ENCODE data around the gene CYP11A1.

CYP11A1 gene

DNA sequence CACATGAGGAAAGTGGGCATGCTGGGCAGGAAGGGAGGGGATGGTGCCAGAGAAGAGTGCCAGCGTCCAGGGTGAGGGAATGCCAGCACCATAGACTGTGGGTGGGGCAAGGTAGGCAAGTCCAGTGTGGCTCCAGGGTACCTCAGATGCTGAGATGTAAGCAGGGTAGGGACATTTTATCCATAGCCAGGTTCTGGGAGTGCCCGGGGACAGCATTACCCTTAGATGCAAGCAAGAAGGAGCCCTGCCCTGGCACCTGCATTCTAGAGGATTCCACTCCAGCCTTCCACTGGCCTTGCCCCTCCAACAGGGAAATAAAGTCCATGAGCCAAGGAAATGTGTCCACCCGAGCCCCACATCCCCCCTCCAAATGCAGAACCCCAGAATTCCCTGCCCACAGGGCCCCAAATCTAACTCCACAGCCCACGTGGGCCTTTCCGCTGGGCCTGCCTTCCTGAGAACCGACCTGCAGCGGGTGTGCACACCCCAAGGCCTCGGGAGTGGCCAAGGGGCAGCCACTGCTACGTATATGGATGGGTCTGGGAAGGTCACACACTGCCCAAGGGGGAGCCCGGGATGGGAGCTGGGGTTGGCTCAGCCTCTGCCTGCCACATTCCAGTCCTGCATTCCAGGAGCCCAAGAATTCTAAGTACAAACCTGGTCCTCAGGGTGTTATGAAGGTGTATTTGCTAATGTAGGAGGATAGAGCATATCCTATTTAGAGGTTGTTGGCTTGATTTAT lies 20.3 kb upstream of the CYP11A1 start:
- DNase-seq, result no peak

DNA sequence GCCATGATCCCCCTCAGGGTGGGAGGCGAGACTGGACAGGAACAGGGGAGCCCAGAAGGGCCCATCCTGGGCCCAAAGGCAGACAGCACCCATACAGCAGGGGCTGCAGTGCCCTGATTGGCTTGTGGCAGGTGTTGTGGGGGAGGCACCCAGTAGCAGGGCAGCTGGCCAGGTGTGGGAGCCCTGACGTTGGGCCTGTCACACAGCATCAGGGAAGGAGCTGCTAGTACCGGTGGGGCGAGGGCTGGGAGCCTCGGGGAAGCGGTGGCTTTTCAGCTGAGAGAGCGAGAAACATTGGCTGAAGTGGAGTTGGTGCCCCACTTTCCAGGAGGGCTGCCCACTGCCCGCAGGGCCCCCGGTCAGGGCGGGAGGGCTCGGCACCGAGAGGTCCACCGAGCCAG lies 19.7 kb upstream of the CYP11A1 start:
- DNase-seq, result no peak

GRCh38 chr15:74386496-74387140 lies 19.2 kb upstream of the CYP11A1 start:
- no peak for DNase-seq

DNA sequence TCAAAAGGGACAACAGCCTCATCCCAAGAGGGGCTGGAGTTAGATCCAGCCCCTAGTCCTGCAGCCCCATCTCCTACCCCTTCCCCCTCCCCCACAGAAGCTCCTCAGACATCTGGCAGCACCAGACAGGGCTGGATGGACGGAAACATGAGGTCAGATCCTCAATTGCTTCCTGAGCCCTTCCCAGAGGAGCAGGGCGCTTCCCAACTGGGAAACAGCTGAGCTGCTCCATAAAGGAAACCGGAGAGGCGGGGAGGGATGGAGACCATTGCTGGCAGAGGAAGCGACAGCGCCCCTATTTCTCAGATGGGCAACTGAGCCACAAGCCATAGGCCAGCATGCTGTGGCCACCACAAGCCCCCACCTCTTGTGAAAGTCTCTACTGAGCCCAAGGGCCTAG lies 18.3 kb upstream of the CYP11A1 start:
- no peak for DNase-seq

- DNase-seq, result peak; percentile 48
These were observed 17.6 kb upstream of the CYP11A1 start for GRCh38 chr15:74384881-74385643.

DNA sequence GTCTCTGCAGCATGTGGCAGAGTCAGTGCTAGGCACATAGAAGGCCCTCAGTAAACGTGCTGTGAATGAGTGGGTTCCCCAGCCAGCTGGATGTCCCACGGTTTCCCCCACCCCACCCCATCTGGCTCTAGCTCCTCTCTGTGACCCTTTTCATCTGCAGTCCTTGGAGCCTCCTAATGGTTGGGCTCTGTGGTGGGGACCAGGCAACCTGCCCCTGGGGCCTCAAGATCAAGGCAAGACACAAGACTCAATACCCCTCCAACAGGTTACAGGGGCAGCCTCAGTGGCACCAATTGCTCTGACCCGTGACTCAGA lies 17.1 kb upstream of the CYP11A1 start:
- no peak for DNase-seq

DNA sequence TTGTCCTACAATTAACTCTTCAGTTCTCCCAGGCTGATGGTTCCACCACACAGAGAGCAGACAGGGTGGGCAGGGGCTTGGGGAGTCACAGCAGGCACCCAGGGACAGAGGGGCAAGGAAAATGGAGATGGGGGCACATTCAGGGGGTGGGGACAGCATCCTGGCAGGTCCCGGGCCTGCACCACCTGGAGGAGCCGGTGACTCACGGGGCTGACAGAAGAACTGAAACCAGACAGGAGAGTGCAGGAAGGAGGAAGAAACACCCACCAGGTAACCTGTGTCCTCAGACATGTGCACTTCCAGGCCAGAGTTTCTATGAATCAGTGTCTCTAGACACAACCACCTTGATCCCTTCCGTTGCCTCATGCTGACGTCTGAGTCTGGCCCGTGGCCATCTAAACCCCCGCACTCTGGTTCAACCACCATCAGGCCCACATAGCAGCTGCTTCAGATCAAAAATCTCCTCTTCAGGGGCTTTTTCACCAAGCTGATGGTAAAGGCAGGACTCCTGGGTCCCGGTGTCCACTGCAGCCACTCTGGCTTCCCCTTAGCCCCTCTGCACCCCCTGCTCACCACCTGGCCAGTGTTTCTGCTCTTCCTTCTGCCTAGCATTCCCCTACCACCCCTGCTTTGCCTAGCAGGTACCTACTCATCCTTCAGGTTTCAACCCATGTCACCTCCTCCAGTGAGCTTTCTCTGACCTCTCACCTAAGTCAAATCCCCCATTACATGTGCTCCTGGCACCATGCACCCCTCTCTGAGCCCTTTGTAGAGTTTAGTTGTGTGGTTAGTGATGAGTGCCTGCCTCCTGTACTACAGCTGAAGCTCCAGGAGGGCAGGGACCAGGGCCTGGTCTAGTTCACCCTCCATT lies 16.5 kb upstream of the CYP11A1 start:
- no peak for DNase-seq

DNA sequence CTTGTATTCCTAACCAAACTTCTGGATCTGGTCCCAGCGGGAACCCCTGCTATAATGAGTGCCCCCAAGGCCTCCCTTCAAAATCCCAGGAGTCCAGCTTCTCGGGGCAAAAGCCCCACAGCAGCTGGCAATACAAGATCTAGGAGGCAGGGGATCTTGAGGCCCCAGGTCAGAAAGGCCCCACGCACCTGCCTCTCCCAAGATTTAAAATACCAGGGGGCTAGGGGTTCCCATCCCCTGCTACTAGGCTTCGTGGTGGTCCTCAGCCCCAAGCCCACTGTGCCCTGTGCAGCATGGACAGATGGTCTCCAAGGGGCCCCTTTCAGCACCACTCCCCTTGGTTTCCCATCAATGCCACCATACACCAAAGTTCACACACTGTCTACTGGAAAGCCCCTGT lies 15.8 kb upstream of the CYP11A1 start:
- DNase-seq, result no peak

DNA sequence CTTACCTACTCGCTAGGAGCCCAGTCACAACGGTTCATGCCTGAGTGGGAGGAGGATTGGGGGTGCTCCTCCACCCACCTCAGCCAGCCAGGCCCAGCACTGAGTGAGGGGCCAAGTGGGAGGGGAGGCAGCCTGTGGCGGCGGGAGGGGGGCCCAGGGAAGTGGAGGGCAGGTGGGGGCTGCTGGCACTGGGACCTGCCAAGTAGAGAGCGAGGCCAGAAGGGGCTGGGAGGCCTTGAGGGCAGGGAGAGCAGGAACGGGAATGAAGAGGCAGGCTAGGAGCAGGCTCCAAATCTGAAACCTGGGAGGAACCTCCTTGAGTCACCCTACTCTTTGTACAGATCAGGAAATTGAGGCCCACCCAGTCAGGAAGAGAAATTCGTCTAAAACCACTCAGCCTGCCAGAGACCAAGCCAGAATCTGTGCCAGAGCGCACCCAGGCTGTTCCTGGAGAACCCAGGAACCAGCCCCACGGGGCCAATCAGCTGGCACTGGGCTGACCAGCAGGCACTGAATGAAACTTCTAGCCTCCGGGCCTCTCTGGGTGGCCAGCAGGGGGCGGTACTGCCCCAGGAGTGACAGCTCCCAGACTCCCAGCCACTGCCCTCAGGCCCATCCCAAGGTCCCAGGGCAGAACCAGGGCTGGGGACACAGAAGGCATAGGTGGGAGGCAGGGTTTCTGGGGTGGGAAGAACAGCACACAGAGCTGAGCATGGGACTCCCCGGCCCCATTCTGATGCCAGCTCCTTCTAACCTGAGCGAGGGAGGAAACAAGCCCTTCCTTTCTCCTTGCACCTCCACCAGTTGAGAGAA lies 14.8 kb upstream of the CYP11A1 start:
- peak; percentile 82 for DNase-seq

- DNase-seq, result no peak
These were observed 14.0 kb upstream of the CYP11A1 start for GRCh38 chr15:74381481-74381880.

- no peak for DNase-seq
These were observed 13.7 kb upstream of the CYP11A1 start for GRCh38 chr15:74381190-74381453.

DNA sequence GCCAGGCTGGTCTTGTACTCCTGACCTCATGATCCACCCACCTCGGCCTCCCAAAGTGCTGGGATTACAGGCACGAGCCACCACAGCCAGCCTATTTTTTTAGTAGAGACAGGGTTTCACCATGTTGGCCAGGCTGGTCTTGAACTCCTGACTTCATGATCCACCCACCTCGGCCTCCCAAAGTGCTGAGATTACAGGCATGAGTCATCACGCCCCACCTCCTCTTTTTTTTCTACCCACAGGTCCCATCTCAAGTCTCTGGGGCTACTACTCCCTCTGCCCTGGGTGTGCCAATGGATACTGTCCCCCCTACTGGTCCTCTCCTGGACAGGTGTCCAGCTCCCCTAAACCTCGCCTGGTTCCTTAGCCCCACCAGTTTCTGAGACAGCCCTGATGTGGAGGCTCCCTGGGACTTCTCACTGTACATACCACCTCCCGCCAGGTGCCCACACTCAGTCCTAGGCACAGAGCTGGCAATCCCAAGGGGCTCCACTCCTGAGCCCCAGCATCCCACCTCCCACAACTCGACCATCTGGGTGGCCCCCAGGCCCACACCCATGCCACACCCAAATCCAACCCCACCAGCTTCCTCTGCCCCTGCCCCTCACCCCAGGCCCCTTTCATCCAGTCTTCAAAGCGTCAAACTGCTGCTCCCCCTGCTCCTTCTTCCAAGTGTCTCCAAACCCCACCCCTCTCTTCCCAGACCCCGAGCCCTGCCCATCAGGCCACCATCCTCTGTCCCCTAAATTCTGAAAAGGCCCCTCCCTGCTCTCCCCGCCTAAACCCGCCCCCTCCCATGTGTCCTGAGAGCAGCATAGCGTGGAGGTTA lies 13.1 kb upstream of the CYP11A1 start:
- DNase-seq, result no peak

- DNase-seq, result peak; percentile 66
These were observed 11.4 kb upstream of the CYP11A1 start for GRCh38 chr15:74378848-74379247.

DNA sequence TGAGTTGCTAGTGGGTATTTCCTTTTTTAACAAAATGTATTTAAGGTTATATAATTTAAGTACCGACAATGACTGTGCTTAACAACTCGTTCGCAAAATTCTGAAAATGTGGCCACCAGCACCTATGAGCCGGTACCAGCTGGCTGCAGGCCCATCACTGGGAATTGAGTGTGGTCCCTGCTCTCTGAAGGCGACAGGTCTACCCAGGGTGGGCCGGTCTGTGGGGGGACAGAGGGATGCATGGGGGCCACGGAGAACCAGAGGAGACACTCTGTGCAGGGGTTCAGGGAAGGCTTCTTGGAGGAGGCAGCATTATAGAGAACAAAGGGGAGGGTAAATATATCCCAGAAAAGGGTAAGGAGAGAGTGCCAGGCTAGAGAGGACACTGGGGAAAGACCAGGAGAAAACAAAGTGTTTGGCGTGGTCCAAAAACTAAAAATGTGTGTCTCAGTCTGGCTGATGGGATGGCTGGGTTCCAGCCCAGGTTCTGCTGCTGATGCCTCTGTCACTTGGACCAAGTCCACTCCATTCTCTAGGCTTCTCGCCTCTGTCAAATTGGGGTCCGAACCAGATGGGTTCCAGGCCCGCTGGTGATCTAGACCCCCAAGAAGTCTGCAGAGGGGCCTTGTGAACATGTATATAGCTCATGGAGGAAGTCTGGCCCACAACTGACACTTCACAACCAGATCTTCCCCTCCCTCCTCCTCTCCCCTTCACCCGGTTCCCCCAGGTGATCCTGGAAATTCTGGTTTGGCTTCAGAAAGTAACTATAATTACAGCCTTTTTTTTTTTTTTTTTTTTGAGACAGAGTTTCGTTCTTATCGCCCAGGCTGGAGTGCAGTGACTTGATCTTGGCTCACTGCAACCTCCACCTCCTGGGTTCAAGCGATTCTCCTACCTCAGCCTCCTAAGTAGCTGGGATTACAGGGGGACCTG lies 10.7 kb upstream of the CYP11A1 start:
- no peak for DNase-seq

GRCh38 chr15:74376825-74377581 lies 9.6 kb upstream of the CYP11A1 start:
- no peak for DNase-seq

DNA sequence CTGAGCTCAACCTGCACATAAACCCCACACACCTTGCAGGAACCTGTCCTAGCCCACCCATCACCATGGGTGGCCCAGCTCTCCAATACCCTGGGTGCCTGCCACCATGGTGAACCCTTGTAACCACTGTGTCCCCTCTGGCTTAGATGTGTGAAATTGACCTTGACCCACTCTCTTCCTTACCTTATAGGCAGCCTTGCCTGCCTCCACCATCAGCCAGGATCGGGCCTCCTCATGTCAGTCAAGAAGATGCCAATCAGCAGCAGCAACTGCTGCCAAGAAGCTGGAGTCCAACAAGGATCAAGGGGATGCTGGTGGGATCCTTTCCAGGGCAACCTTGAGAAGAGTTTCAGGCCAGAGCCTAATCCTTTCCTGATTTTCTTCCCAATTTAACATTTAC lies 8.8 kb upstream of the CYP11A1 start:
- no peak for DNase-seq

DNA sequence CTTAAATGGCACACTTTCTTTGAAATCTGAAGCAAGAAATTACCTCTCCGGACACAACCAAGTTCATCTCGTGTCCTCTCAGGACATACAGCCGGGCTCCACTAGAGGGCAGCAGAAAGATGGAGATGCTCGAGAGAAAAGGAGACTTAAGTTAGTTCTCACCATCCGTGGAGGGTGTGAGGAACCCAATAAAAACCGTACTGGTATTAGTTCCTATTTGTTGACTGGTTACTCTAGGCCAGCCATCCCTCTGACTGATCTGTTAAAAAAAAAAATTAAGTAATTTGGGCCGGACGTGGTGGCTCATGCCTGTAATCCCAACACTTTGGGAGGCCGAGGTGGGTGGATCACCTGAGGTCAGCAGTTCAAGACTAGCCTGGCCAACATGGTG lies 7.9 kb upstream of the CYP11A1 start:
- peak; percentile 83 for DNase-seq

- no peak for DNase-seq
These were observed 7.3 kb upstream of the CYP11A1 start for GRCh38 chr15:74374648-74375302.

Data from inflammatory macrophage treated with lipopolysaccharide for 4 hours (primary cell).